Panc1 (cell line): ENCODE measurements around the gene SNX4. TPM values are rescaled to one million over a fixed set of nuclear protein-coding genes. Genes with fewer than 3 reads are reported as not detected.

Source experiments
- ATAC-seq: fragments of 200-7000 bp; cut with Tn5 transposase; 2 replicates; pipeline ENCODE4 v1.9.1; 2020; ENCODE audit warnings: mild to moderate bottlenecking, moderate library complexity
- BruUV-seq: library from RNA; stranded (reverse); fragments of 400-500 nt; replicated peaks from 2 replicates; lab custom pipeline; 2021; lab: Mats Ljungman, UMichigan
- CTCF ChIA-PET: fragments of 300-600 bp; sonication (Branson Sonifier 250); formaldehyde crosslinking; loops from one replicate; lab custom pipeline; 2022; ENCODE audit warnings: antibody characterized with exemption; lab: Charles Lee
- POLR2A ChIA-PET: fragments of 300-600 bp; sonication (Branson Sonifier 250); formaldehyde crosslinking; loops from one replicate; lab custom pipeline; 2022; ENCODE audit warnings: antibody characterized with exemption; lab: Charles Lee
- DNase-seq: peaks from one replicate; pipeline ENCODE4 v3.0.0-alpha.2; 2010; ENCODE audit warnings: low read depth, low spot score
- H3K27ac ChIP-seq: 2 replicates; pipeline ENCODE4 v1.5.1; 2011; ENCODE audit warnings: mild to moderate bottlenecking, low read length, inconsistent platforms
- H3K27me3 ChIP-seq: fragments of 200-500 bp; sonication (Bioruptor generic); 2 replicates; pipeline ENCODE4 v1.6.0; 2014; ENCODE audit warnings: low read length, inconsistent platforms; ENCODE audit not compliant: control insufficient read depth, insufficient read depth
- H3K36me3 ChIP-seq: fragments of 200-500 bp; sonication (Bioruptor generic); 2 replicates; pipeline ENCODE4 v1.5.1; 2014; ENCODE audit warnings: inconsistent platforms, mild to moderate bottlenecking, low read length, moderate library complexity; ENCODE audit not compliant: control insufficient read depth, insufficient read depth
- H3K4me1 ChIP-seq: 2 replicates; pipeline ENCODE4 v1.5.1; 2011; ENCODE audit warnings: inconsistent platforms, mild to moderate bottlenecking, low read length, moderate library complexity; ENCODE audit not compliant: control insufficient read depth, insufficient read depth
- H3K4me3 ChIP-seq, 2 experiments: 2 replicates each; pipeline ENCODE4 v1.5.1; 2011 to 2012; ENCODE audit warnings: low read depth in 2 of 2, low read length in 2 of 2, mild to moderate bottlenecking in 2 of 2, inconsistent platforms in 1 of 2, moderate library complexity in 1 of 2
- H3K9me3 ChIP-seq: fragments of 200-500 bp; sonication (Bioruptor generic); 2 replicates; pipeline ENCODE4 v1.5.1; 2014; ENCODE audit warnings: low read depth, mild to moderate bottlenecking, inconsistent platforms, low read length, moderate library complexity; ENCODE audit not compliant: control insufficient read depth, insufficient read depth
- CTCF ChIP-seq: fragments of 450-650 bp; IDR thresholded peaks from 2 replicates; pipeline ENCODE4 v1.5.1; 2017; ENCODE audit warnings: mild to moderate bottlenecking
- POLR2AphosphoS5 ChIP-seq: IDR thresholded peaks from 2 replicates; pipeline ENCODE4 v1.6.1; 2012; ENCODE audit warnings: mild to moderate bottlenecking, low read depth, low read length, moderate library complexity
- SIN3A ChIP-seq: IDR thresholded peaks from 2 replicates; pipeline ENCODE4 v1.6.1; 2012; ENCODE audit warnings: low read depth, mild to moderate bottlenecking, low read length, moderate library complexity, borderline replicate concordance; ENCODE audit not compliant: insufficient read depth
- TCF7L2 ChIP-seq: IDR thresholded peaks from 2 replicates; pipeline ENCODE4 v1.6.1; 2011; ENCODE audit warnings: mild to moderate bottlenecking, low read depth, low read length, inconsistent platforms
- in situ Hi-C: cut with HindIII; loops from 2 replicates; pipeline ENCODE4 v1.10.0; 2016; ENCODE audit warnings: low sequenced_read_pairs, low pct_unique_long_range_greater_than_20kb
- intact Hi-C: fragments of 100-400 bp; cut with micrococcal nuclease; formaldehyde crosslinking; loops from one replicate; pipeline ENCODE4 v1.10.0; 2022; ENCODE audit not compliant: unreplicated experiment
- total RNA-seq: library from RNA; stranded (reverse); gene quantifications from one replicate; pipeline ENCODE4 v1.2.1, GENCODE V29; 2021; ENCODE audit not compliant: unreplicated experiment
- TF ChIP-seq, protein P1 (sequence below), 2 experiments: IDR thresholded peaks; 2 replicates each; pipeline ENCODE4 v1.6.1; 2011 to 2012; ENCODE audit warnings: low read depth in 2 of 2, control low read depth in 1 of 2, low read length in 1 of 2, mild to moderate bottlenecking in 1 of 2, moderate library complexity in 1 of 2; ENCODE audit not compliant: insufficient read depth in 1 of 2

SNX4 gene
- total RNA-seq, 1 experiment from 2014 or later: 34.3 TPM

DNA sequence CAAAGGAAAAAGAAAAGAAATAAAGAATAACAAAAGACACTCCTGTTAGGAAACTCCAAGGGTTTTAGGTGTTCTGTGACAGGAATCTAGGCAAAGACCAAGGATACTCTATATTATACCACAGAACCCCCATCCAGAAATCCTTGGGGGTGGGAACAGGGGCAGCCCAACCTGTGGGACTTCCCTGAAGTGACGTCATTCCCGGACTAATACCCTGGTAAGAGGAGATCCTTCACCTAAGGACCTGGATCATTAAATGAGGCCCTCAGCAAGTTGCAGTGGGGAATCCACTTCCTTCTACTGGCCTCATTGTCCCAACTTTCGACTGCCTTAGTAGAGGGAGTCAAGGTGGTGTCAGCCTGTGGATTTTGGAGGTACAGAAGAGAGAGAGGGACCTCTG, 103.8 kb downstream of the SNX4 start:
- BruUV-seq: no TSS peak
- in situ Hi-C loops: no loop called here
- ChIA-PET CTCF (interaction anchor here (0.5 kb wide), 1 partner anchor 214 kb away, joined by 7 read pairs; no protein-coding TSS in a partner anchor), POLR2A (no interaction called here)
- DNase-seq (no peak), ATAC-seq (no peak)
- intact Hi-C loops: no loop called here
- no peak overlapping the region for H3K27ac ChIP-seq
- no peaks in the 10 kb centered on the region for H3K27me3 ChIP-seq
- no peak overlapping the region for H3K4me3 ChIP-seq
- no peak for TF ChIP-seq SIN3A
- TF ChIP-seq, protein P1, sequence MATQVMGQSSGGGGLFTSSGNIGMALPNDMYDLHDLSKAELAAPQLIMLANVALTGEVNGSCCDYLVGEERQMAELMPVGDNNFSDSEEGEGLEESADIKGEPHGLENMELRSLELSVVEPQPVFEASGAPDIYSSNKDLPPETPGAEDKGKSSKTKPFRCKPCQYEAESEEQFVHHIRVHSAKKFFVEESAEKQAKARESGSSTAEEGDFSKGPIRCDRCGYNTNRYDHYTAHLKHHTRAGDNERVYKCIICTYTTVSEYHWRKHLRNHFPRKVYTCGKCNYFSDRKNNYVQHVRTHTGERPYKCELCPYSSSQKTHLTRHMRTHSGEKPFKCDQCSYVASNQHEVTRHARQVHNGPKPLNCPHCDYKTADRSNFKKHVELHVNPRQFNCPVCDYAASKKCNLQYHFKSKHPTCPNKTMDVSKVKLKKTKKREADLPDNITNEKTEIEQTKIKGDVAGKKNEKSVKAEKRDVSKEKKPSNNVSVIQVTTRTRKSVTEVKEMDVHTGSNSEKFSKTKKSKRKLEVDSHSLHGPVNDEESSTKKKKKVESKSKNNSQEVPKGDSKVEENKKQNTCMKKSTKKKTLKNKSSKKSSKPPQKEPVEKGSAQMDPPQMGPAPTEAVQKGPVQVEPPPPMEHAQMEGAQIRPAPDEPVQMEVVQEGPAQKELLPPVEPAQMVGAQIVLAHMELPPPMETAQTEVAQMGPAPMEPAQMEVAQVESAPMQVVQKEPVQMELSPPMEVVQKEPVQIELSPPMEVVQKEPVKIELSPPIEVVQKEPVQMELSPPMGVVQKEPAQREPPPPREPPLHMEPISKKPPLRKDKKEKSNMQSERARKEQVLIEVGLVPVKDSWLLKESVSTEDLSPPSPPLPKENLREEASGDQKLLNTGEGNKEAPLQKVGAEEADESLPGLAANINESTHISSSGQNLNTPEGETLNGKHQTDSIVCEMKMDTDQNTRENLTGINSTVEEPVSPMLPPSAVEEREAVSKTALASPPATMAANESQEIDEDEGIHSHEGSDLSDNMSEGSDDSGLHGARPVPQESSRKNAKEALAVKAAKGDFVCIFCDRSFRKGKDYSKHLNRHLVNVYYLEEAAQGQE (IDR thresholded peaks at IDR 0.05; ENCODE audit: insufficient read depth in 1 of 2, low read depth in 2 of 2, low read length in 1 of 2): no peak
- TF ChIP-seq TCF7L2: no peak
- TF ChIP-seq POLR2AphosphoS5: no peak
- no peak for TF ChIP-seq CTCF
- no peaks in the 10 kb centered on the region for H3K9me3 ChIP-seq
- H3K36me3 ChIP-seq: no peaks in the 10 kb centered on the region
- no peaks in the 10 kb centered on the region for H3K4me1 ChIP-seq

GRCh38 chr3:125414669-125415068, 105.3 kb downstream of the SNX4 start:
- in situ Hi-C loops: no loop called here
- Histone ChIP-seq H3K27ac (no peak overlapping the region), H3K4me3 (no peak overlapping the region), H3K36me3 (no peaks in the 10 kb centered on the region), H3K4me1 (no peaks in the 10 kb centered on the region), H3K27me3 (no peaks in the 10 kb centered on the region), H3K9me3 (no peaks in the 10 kb centered on the region)
- BruUV-seq: no TSS peak
- TF ChIP-seq POLR2AphosphoS5 (no peak), CTCF (no peak), SIN3A (no peak), TCF7L2 (no peak)
- TF ChIP-seq, protein P1 (IDR thresholded peaks at IDR 0.05; ENCODE audit: insufficient read depth in 1 of 2, low read depth in 2 of 2, low read length in 1 of 2): no peak
- DNase-seq (no peak), ATAC-seq (no peak)
- intact Hi-C loops: no loop called here
- ChIA-PET POLR2A (no interaction called here), CTCF (no interaction called here)
